Prostate gland (tissue), 2 donors: Measurements from ENCODE around the gene MRPS24.

Experiments used
- POLR2A ChIP-seq: fragments of 450-650 bp; IDR thresholded peaks from one replicate; pipeline ENCODE4 v1.6.1; 2016; ENCODE audit warnings: antibody characterized with exemption, mild to moderate bottlenecking
- TF ChIP-seq, protein P1 (sequence below), 4 experiments: fragments of 200-600 bp in 2 of 4; fragments of 450-650 bp in 2 of 4; sonication (generic) in 2 of 4; IDR thresholded peaks; 1 replicate in 3 of 4; 2 replicates in 1 of 4; pipeline ENCODE4 v1.5.1; 2016 to 2019; ENCODE audit warnings: antibody characterized with exemption in 4 of 4, mild to moderate bottlenecking in 2 of 4, moderate library complexity in 2 of 4

DNA sequence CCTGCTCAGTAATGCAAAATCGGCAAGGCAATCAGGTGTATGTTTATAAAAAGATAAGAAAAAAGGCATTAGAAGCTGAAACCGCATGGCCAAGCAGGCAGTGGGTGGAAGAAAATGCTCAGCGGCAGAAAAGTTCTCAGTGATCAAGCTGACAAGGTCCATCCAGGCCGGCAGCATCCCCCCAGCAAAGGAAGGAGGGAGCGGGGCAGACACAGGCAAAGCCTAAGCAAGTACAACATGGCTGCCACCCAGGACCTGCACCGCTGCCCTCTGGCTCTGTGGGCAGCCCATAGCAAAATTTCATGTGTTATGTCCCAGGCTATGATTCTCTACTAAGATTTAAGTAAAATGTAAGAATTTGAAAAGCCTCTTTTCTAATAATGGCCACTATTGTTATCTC is 45.4 kb downstream of the MRPS24 start:
- TF ChIP-seq, protein P1, sequence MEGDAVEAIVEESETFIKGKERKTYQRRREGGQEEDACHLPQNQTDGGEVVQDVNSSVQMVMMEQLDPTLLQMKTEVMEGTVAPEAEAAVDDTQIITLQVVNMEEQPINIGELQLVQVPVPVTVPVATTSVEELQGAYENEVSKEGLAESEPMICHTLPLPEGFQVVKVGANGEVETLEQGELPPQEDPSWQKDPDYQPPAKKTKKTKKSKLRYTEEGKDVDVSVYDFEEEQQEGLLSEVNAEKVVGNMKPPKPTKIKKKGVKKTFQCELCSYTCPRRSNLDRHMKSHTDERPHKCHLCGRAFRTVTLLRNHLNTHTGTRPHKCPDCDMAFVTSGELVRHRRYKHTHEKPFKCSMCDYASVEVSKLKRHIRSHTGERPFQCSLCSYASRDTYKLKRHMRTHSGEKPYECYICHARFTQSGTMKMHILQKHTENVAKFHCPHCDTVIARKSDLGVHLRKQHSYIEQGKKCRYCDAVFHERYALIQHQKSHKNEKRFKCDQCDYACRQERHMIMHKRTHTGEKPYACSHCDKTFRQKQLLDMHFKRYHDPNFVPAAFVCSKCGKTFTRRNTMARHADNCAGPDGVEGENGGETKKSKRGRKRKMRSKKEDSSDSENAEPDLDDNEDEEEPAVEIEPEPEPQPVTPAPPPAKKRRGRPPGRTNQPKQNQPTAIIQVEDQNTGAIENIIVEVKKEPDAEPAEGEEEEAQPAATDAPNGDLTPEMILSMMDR (IDR thresholded peaks at IDR 0.05), result no peak
- no peak for TF ChIP-seq POLR2A
